Smooth muscle cell (in vitro differentiated cells): ENCODE data around the gene GGA3. TPM values are rescaled to one million over a fixed set of nuclear protein-coding genes. Genes with fewer than 3 reads are reported as not detected.

Source experiments
- DNase-seq: peaks from one replicate; lab custom pipeline; 2025; ENCODE audit not compliant: unreplicated experiment; lab: John Stamatoyannopoulos, UW
- H2AFZ ChIP-seq: fragments of 200-600 bp; sonication (generic); 2 replicates; pipeline ENCODE4 v1.6.0; 2016; ENCODE audit warnings: antibody characterized with exemption, low read depth, mild to moderate bottlenecking
- H3F3A ChIP-seq: fragments of 200-600 bp; sonication (generic); 2 replicates; pipeline ENCODE4 v1.6.0; 2017; ENCODE audit warnings: antibody characterized with exemption, low read depth
- H3K27ac ChIP-seq: fragments of 200-600 bp; sonication (generic); 2 replicates; pipeline ENCODE4 v1.5.1; 2016; ENCODE audit warnings: low read depth, mild to moderate bottlenecking
- H3K27me3 ChIP-seq: fragments of 200-600 bp; sonication (generic); 2 replicates; pipeline ENCODE4 v1.6.1; 2016; ENCODE audit warnings: low read depth, mild to moderate bottlenecking
- H3K36me3 ChIP-seq: fragments of 200-600 bp; sonication (generic); 2 replicates; pipeline ENCODE4 v1.5.1; 2016; ENCODE audit warnings: low read depth
- H3K4me1 ChIP-seq: fragments of 200-600 bp; sonication (generic); 2 replicates; pipeline ENCODE4 v1.5.1; 2016; ENCODE audit warnings: low read depth
- H3K4me2 ChIP-seq: fragments of 200-600 bp; sonication (generic); 2 replicates; pipeline ENCODE4 v1.6.0; 2016; ENCODE audit warnings: mild to moderate bottlenecking
- H3K4me3 ChIP-seq: fragments of 200-600 bp; sonication (generic); 2 replicates; pipeline ENCODE4 v1.5.1; 2016; ENCODE audit warnings: mild to moderate bottlenecking
- H3K79me2 ChIP-seq: fragments of 200-600 bp; sonication (generic); 2 replicates; pipeline ENCODE4 v1.6.0; 2016; ENCODE audit warnings: low read depth, mild to moderate bottlenecking
- H3K9ac ChIP-seq: fragments of 200-600 bp; sonication (generic); 2 replicates; pipeline ENCODE4 v1.6.0; 2016; ENCODE audit warnings: low read depth
- H3K9me3 ChIP-seq: fragments of 200-600 bp; sonication (generic); replicated peaks from 2 replicates; pipeline ENCODE4 v1.5.1; 2016; ENCODE audit warnings: low read depth
- H4K20me1 ChIP-seq: fragments of 200-600 bp; sonication (generic); 2 replicates; pipeline ENCODE4 v1.6.0; 2016; ENCODE audit warnings: low read depth
- WGBS: methylation state at CpG from one replicate; pipeline ENCODE4 v1.1.7; 2016; ENCODE audit warnings: low lambda C conversion rate; 5-methylcytosine and 5-hydroxymethylcytosine counted together
- polyA plus RNA-seq: library from polyadenylated mRNA; unstranded; fragments of >200 nt; fragmentation: Nextera tagmentation; extraction: Ambion mirVana; gene quantifications from 2 replicates; pipeline ENCODE4 v1.2.1, GENCODE V29; 2016
- total RNA-seq: library from RNA; depleted of rRNA; stranded (reverse); fragments of >200 nt; gene quantifications from 2 replicates; pipeline ENCODE4 v1.2.3, GENCODE V29; 2014
- TF ChIP-seq, protein P1 (sequence below): fragments of 200-600 bp; sonication (generic); IDR thresholded peaks from 2 replicates; pipeline ENCODE4 v1.5.1; 2017; ENCODE audit warnings: borderline replicate concordance, mild to moderate bottlenecking, antibody characterized with exemption; ENCODE audit not compliant: insufficient read depth, poor library complexity, severe bottlenecking

GGA3 gene
- total and polyA plus RNA-seq, 2 experiments from 2014 or later, result 20.5 to 23.9 TPM

DNA sequence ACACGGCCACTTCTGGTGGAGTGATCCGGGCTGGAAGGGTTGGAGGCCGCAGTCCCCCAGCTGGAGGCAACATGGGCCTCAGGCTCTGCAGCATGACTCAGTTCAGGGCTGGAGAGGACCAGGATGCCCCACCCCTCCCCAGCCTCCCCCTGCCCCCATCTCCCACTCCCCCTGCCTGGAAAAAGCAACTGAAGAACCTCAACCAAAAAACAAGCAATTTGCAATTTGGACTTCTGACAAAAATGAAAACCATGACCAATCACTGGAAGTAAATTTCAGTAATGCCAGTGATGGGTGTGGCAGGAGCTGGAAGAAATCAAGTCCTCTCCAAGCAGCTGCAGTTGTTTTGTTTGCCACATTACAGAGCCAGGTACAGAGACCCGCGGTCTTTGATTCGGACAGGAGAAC is 16.3 kb upstream of the GGA3 start:
- Histone ChIP-seq H3K9me3 (no peaks in the 10 kb centered on the region), H3K27ac (no peak overlapping the region), H3K9ac (no peak overlapping the region), H4K20me1 (no peaks in the 10 kb centered on the region), H3K4me2 (no peak overlapping the region), H3K4me1 (no peaks in the 10 kb centered on the region), H3F3A (no peaks in the 10 kb centered on the region), H3K79me2 (no peaks in the 10 kb centered on the region), H3K27me3 (no peaks in the 10 kb centered on the region), H2AFZ (no peak overlapping the region), H3K36me3 (no peaks in the 10 kb centered on the region), H3K4me3 (no peak overlapping the region)
- TF ChIP-seq, protein P1, sequence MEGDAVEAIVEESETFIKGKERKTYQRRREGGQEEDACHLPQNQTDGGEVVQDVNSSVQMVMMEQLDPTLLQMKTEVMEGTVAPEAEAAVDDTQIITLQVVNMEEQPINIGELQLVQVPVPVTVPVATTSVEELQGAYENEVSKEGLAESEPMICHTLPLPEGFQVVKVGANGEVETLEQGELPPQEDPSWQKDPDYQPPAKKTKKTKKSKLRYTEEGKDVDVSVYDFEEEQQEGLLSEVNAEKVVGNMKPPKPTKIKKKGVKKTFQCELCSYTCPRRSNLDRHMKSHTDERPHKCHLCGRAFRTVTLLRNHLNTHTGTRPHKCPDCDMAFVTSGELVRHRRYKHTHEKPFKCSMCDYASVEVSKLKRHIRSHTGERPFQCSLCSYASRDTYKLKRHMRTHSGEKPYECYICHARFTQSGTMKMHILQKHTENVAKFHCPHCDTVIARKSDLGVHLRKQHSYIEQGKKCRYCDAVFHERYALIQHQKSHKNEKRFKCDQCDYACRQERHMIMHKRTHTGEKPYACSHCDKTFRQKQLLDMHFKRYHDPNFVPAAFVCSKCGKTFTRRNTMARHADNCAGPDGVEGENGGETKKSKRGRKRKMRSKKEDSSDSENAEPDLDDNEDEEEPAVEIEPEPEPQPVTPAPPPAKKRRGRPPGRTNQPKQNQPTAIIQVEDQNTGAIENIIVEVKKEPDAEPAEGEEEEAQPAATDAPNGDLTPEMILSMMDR, result no peak
- no peak for DNase-seq
- WGBS, result 69% methylated on average over 6 of the region's 6 CpGs

DNA sequence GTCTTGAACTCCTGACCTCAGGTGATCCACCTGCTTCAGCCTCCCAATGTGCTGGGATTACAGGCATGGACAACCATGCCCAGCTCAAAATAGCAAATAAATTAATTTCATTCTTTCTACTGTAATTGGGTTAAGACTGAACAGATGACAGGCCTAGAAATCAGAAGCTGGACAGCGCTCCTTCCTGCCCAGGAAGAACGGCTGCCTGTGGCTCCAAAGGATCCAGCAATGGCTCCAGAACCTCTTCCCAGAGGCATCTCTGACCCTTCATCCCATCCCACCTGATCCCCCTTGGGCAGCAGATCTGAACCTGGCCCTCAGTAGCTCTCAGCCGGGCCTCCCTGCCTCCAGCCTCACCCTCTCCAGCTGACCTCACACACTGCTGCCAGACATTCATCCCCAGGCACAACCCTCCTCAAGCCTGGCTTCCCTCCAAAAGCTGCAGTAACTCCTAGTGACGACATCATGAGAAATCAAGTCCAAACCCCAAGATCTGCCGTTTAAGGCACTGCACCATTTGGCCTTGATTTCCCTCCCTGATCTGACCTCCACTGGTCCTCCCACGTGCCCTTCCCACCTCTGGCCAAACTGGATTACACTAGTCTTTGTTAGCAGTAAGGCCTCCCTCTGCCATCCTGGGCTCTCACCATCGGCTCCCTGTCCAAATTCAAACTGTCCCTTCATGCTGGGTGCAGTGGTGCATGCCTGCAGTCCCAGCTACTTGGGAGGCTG is 12.7 kb upstream of the GGA3 start:
- Histone ChIP-seq H3K27ac (no peak overlapping the region), H4K20me1 (no peaks in the 10 kb centered on the region), H3F3A (peaks cover 6% of the 10 kb centered on the region), H3K9me3 (no peaks in the 10 kb centered on the region), H3K4me1 (peaks cover 8% of the 10 kb centered on the region), H3K4me2 (no peak overlapping the region), H3K4me3 (no peak overlapping the region), H3K27me3 (no peaks in the 10 kb centered on the region), H3K79me2 (no peaks in the 10 kb centered on the region), H3K36me3 (no peaks in the 10 kb centered on the region), H3K9ac (no peak overlapping the region), H2AFZ (no peak overlapping the region)
- DNase-seq, result no peak
- TF ChIP-seq, protein P1, result no peak
- WGBS, result 94% methylated on average over 7 of the region's 7 CpGs

DNA sequence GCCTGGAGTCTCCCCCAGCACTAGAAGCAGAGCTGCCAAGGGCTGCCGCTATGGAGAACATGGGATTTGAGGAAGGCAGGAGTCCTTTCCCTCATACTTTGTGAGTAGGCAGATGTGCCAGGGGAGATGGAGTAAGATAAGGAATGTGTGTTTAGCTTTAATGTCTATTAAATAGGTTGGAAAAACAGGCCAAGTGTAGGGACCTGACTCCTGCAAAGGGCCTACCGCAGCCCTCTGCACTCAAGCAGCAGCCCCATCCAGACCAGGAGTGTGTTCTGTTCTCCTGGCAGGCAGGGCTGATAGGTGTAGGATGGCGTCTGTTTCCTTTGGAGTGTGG is 11.4 kb upstream of the GGA3 start:
- Histone ChIP-seq H3K36me3 (no peaks in the 10 kb centered on the region), H4K20me1 (no peaks in the 10 kb centered on the region), H3K27me3 (no peaks in the 10 kb centered on the region), H3K9me3 (no peaks in the 10 kb centered on the region), H3K9ac (no peak overlapping the region), H3K4me1 (peaks cover 8% of the 10 kb centered on the region), H2AFZ (no peak overlapping the region), H3K4me3 (no peak overlapping the region), H3K79me2 (no peaks in the 10 kb centered on the region), H3K4me2 (no peak overlapping the region), H3F3A (peaks cover 6% of the 10 kb centered on the region), H3K27ac (no peak overlapping the region)
- TF ChIP-seq, protein P1, result no peak
- 92% methylated on average over 3 of the region's 3 CpGs for WGBS
- DNase-seq, result no peak
